ENCODE measurements around the gene B4GALNT2. TPM values are rescaled to one million over a fixed set of nuclear protein-coding genes. Genes with fewer than 3 reads are reported as not detected.

Gene B4GALNT2
- total and polyA plus RNA-seq, 2 donors (not counting 1 experiment from before 2014, with no cell fraction given), result 0.12 TPM; not detected in 1

Other genes starting within 250 kb of the B4GALNT2 start
- gene ATP5MC1, start 240.0 kb upstream of the B4GALNT2 start, total RNA-seq, result 39.8 and 40.8 TPM in 2 replicates
- gene ATP5MC1, start 240.0 kb upstream of the B4GALNT2 start, polyA plus RNA-seq, result 104 and 209 TPM in 2 replicates
- 121 and 122 TPM in 2 replicates for gene UBE2Z, start 224.4 kb upstream of the B4GALNT2 start, total RNA-seq
- 56.2 and 87.1 TPM in 2 replicates for gene UBE2Z, start 224.4 kb upstream of the B4GALNT2 start, polyA plus RNA-seq
- gene SNF8, start 187.9 kb upstream of the B4GALNT2 start, total RNA-seq, result 77.5 and 81.9 TPM in 2 replicates
- gene SNF8, start 187.9 kb upstream of the B4GALNT2 start, polyA plus RNA-seq, result 90.2 and 94.6 TPM in 2 replicates
- gene GIP, start 164.2 kb upstream of the B4GALNT2 start, total RNA-seq, result not detected in 2 replicates
- gene GIP, start 164.2 kb upstream of the B4GALNT2 start, polyA plus RNA-seq, result not detected in 2 replicates
- 0.27 TPM in 1 of 2 replicates, not detected in the other for gene IGF2BP1, start 135.4 kb upstream of the B4GALNT2 start, total RNA-seq
- not detected in 2 replicates for gene IGF2BP1, start 135.4 kb upstream of the B4GALNT2 start, polyA plus RNA-seq
- 9.3 and 11.1 TPM in 2 replicates for gene GNGT2, start 77.8 kb downstream of the B4GALNT2 start, total RNA-seq
- 2.7 and 5.1 TPM in 2 replicates for gene GNGT2, start 77.8 kb downstream of the B4GALNT2 start, polyA plus RNA-seq
- 20.7 and 23.3 TPM in 2 replicates for gene ABI3, start 77.9 kb downstream of the B4GALNT2 start, total RNA-seq
- gene ABI3, start 77.9 kb downstream of the B4GALNT2 start, polyA plus RNA-seq, result 9.8 and 15.6 TPM in 2 replicates
- gene PHOSPHO1, start 98.0 kb downstream of the B4GALNT2 start, total RNA-seq, result 0.15 TPM in 1 of 2 replicates, not detected in the other
- gene PHOSPHO1, start 98.0 kb downstream of the B4GALNT2 start, polyA plus RNA-seq, result not detected in 2 replicates
- gene ZNF652, start 229.5 kb downstream of the B4GALNT2 start, total RNA-seq, result 82.4 and 86.2 TPM in 2 replicates
- 19.4 and 21.7 TPM in 2 replicates for gene ZNF652, start 229.5 kb downstream of the B4GALNT2 start, polyA plus RNA-seq